ENCODE measurements around the gene FOLR2. TPM values are rescaled to one million over a fixed set of nuclear protein-coding genes. Genes with fewer than 3 reads are reported as not detected.

The FOLR2 gene
- total RNA-seq, 1 experiment from 2014 or later, result not detected

DNA sequence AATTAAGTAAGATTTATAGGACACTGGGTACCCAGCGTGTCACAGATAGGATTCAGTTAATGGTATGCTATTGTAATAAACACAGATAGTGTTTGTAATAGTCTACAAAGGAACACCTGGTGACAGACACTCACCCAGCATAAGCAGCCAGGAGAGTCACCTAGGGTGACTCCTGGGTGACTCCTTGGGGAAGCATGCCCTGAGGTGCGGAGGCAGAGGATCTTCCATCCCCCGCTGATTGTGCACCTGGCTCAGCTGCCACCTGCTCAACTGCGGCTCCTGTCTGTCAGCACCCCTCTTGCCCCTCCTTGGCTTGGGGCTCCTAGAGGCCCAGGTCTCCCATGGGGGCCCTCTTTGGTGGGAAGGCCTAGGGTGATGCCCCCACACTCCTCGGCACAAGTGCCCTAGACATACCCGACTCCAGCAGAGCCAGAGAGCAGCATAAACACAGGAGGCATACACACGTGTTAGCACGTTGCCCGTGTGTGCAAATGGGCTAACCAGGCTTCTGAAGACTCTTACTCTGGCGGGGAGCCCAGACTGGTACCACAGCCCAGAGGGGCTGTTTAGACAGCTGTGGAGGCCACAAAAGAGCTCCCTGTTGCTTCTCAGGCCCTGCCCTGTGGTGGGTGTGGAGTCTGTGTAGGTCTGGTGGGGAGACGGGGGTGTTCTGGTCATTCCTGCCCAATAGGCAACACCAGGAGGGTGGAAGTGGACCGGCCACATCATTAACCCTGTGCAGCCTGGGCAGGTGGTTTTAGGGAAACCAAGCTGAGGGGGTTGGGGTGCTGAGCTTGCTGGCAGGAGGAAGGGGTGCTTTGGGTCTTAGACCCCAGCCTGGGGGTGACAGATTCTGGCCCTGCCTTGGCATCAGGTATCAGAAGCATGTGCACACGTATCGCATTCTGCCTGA is 11.0 kb downstream of the FOLR2 start:
- H3K27ac Mint-ChIP-seq (ENCODE audit: unreplicated experiment), result no peak overlapping the region
- peaks cover 12% of the 10 kb centered on the region for H3K4me1 Mint-ChIP-seq (ENCODE audit: low read depth, unreplicated experiment)
- H3K4me3 Mint-ChIP-seq (ENCODE audit: low read depth, unreplicated experiment), result no peak overlapping the region
- H3K27me3 Mint-ChIP-seq (ENCODE audit: unreplicated experiment), result no peaks in the 10 kb centered on the region
- TF ChIP-seq, protein P1, sequence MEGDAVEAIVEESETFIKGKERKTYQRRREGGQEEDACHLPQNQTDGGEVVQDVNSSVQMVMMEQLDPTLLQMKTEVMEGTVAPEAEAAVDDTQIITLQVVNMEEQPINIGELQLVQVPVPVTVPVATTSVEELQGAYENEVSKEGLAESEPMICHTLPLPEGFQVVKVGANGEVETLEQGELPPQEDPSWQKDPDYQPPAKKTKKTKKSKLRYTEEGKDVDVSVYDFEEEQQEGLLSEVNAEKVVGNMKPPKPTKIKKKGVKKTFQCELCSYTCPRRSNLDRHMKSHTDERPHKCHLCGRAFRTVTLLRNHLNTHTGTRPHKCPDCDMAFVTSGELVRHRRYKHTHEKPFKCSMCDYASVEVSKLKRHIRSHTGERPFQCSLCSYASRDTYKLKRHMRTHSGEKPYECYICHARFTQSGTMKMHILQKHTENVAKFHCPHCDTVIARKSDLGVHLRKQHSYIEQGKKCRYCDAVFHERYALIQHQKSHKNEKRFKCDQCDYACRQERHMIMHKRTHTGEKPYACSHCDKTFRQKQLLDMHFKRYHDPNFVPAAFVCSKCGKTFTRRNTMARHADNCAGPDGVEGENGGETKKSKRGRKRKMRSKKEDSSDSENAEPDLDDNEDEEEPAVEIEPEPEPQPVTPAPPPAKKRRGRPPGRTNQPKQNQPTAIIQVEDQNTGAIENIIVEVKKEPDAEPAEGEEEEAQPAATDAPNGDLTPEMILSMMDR (IDR thresholded peaks at IDR 0.05; ENCODE audit: unreplicated experiment), result no peak
- H3K9me3 Mint-ChIP-seq (ENCODE audit: low read depth, unreplicated experiment), result no peaks in the 10 kb centered on the region
- H3K36me3 Mint-ChIP-seq (ENCODE audit: insufficient read depth, unreplicated experiment), result peaks cover 59% of the 10 kb centered on the region
- DNase-seq, result no peak
- CTCF ChIA-PET, result no interaction called here
- intact Hi-C loops (cut with micrococcal nuclease; ENCODE audit: unreplicated experiment), result loop anchor here (10.0 kb wide), 1 partner anchor 187 kb away; no protein-coding TSS in a partner anchor
- no TSS peak for BruUV-seq (replicated peaks)

DNA sequence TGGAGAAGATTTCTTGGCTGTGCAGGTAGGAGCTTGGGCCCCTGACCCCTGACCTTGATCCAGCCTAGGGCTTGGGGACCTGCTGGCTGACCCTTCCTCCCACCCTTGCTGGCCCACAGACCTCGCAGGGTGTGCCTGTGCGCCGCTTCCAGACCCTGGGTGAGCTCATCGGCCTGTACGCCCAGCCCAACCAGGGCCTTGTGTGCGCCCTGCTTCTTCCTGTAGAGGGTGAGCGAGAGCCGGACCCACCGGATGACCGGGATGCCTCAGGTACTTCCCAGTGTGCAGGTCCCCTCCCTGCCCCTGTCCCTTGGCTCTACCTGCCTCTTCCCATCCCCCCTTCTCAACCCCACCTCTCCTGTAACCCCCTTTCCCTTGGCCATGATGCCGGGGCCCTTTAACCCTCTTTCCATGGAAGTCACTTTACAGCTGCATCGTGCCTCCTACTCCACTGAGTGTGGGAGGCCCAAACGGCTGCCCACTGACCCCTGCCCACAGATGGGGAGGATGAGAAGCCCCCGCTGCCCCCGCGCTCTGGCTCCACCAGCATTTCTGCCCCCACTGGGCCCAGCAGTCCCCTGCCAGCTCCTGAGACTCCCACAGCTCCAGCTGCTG is 11.7 kb downstream of the FOLR2 start:
- no TSS peak for BruUV-seq (replicated peaks)
- no peak overlapping the region for H3K27ac Mint-ChIP-seq (ENCODE audit: unreplicated experiment)
- no peaks in the 10 kb centered on the region for H3K27me3 Mint-ChIP-seq (ENCODE audit: unreplicated experiment)
- H3K4me3 Mint-ChIP-seq (ENCODE audit: low read depth, unreplicated experiment), result no peak overlapping the region
- peaks cover 12% of the 10 kb centered on the region for H3K4me1 Mint-ChIP-seq (ENCODE audit: low read depth, unreplicated experiment)
- TF ChIP-seq, protein P1 (IDR thresholded peaks at IDR 0.05; ENCODE audit: unreplicated experiment), result no peak
- CTCF ChIA-PET, result no interaction called here
- DNase-seq, result no peak
- no peaks in the 10 kb centered on the region for H3K9me3 Mint-ChIP-seq (ENCODE audit: low read depth, unreplicated experiment)
- intact Hi-C loops (cut with micrococcal nuclease; ENCODE audit: unreplicated experiment), result loop anchor here (10.0 kb wide), 1 partner anchor 186 kb away; no protein-coding TSS in a partner anchor
- H3K36me3 Mint-ChIP-seq (ENCODE audit: insufficient read depth, unreplicated experiment), result peaks cover 56% of the 10 kb centered on the region

DNA sequence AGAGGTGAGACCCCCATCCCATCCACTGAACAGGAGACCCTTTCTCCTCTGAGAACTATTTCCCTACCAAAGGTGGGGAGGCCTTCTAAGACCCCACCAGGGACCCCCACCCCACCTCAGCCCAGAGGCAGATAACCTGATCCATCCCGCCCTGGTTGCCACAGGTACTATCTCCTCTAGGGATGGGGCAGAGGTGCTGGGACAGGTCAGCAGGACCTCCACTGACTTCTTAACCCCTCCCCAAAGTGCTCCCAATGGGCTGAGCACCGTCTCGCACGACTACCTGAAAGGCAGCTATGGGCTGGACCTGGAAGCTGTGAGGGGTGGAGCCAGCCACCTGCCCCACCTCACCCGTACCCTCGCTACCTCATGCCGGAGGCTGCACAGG is 12.2 kb downstream of the FOLR2 start:
- no peak overlapping the region for H3K4me3 Mint-ChIP-seq (ENCODE audit: low read depth, unreplicated experiment)
- H3K36me3 Mint-ChIP-seq (ENCODE audit: insufficient read depth, unreplicated experiment), result peaks cover 51% of the 10 kb centered on the region

DNA sequence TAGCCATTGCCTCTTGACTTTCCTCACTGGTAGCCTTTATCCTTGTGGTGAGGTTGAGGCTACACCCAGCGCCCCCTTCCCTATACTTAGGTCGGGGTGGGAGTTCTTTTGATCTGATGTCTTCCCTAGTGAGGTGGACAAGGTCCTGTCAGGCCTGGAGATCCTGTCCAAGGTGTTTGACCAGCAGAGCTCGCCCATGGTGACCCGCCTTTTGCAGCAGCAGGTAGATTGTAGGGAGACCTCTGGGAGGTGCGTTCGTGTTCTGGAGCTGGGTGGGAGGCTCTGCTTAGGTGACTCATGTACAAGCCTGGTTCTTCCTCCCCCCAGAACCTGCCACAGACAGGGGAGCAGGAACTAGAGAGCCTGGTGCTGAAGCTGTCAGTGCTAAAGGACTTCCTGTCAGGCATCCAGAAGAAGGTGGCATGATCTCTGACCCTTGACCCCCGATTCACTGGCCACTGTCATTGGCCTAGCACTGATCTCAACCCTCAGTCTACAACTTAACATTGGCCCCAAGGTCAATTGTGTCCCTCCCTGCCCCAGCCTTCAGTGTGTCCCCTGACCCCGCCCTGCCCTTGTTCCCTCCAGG is 12.8 kb downstream of the FOLR2 start:
- no peak for DNase-seq
- Mint-ChIP-seq H3K27ac (ENCODE audit: unreplicated experiment) (no peak overlapping the region), H3K4me1 (ENCODE audit: low read depth, unreplicated experiment) (peaks cover 12% of the 10 kb centered on the region), H3K9me3 (ENCODE audit: low read depth, unreplicated experiment) (no peaks in the 10 kb centered on the region), H3K36me3 (ENCODE audit: insufficient read depth, unreplicated experiment) (peaks cover 47% of the 10 kb centered on the region), H3K27me3 (ENCODE audit: unreplicated experiment) (no peaks in the 10 kb centered on the region), H3K4me3 (ENCODE audit: low read depth, unreplicated experiment) (no peak overlapping the region)
- no TSS peak for BruUV-seq (replicated peaks)
- intact Hi-C loops (cut with micrococcal nuclease; ENCODE audit: unreplicated experiment), result loop anchor here (10.0 kb wide), 1 partner anchor 185 kb away; no protein-coding TSS in a partner anchor
- CTCF ChIA-PET, result no interaction called here
- TF ChIP-seq, protein P1 (IDR thresholded peaks at IDR 0.05; ENCODE audit: unreplicated experiment), result no peak

More for the DNA sequence above, 12.2 kb downstream of the FOLR2 start:
- H3K27me3 Mint-ChIP-seq (ENCODE audit: unreplicated experiment), result no peaks in the 10 kb centered on the region
- peaks cover 12% of the 10 kb centered on the region for H3K4me1 Mint-ChIP-seq (ENCODE audit: low read depth, unreplicated experiment)
- no peak for DNase-seq
- TF ChIP-seq, protein P1 (IDR thresholded peaks at IDR 0.05; ENCODE audit: unreplicated experiment), result no peak
- intact Hi-C loops (cut with micrococcal nuclease; ENCODE audit: unreplicated experiment), result loop anchor here (10.0 kb wide), 1 partner anchor 186 kb away; no protein-coding TSS in a partner anchor
- no peaks in the 10 kb centered on the region for H3K9me3 Mint-ChIP-seq (ENCODE audit: low read depth, unreplicated experiment)
- no TSS peak for BruUV-seq (replicated peaks)
- CTCF ChIA-PET, result no interaction called here
- H3K27ac Mint-ChIP-seq (ENCODE audit: unreplicated experiment), result no peak overlapping the region
